ENCODE measurements around the gene TMEM255B. TPM values are rescaled to one million over a fixed set of nuclear protein-coding genes. Genes with fewer than 3 reads are reported as not detected.

The TMEM255B gene
- total RNA-seq, 1 experiment from 2014 or later: 7.7 TPM

DNA sequence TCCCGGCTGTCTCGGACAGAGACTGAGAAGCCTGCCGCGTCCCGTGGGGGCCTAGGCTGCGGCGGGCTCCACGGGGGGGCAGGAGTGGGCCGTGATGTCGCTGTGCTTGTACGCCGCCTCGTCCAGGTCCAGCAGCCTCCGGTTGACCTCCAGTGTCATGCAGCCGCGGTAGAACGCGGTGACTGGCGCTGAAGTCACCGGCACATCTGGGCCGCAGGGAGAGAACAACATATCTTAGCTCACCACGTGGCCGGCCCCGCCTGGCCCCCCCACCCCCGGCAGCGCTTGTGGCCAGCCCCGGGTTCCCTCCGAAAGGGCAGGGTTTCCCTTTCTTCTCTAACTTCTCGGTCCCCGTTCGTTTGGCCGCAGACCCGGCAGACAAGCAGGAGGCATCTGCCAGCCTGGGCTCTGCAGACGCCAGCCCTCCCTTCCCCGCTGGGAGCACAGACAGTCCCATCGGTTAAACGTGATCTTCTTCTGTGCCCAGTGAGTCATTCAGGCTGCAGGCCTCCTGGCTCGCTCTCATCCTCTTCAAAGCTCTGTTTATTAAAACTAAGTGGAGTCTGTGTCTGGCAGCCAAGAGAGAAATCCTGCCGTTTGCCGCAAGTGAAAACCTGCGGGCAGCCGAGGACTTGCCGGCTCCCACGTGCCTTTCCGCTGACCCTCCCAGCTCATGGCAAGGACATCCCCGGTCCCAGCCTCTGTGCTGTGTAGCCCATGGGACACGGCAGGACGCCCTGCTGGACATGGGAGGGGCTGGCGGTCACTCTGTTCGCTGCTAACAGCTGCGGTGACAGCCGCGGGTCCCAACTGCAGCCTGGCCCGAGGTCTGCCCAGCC lies 62.0 kb downstream of the TMEM255B start:
- H4K20me1 ChIP-seq (ENCODE audit: insufficient read depth): no peaks in the 10 kb centered on the region
- intact Hi-C loops (cut with micrococcal nuclease): no loop called here
- no peaks in the 10 kb centered on the region for H3K9me2 ChIP-seq (ENCODE audit: insufficient read depth)
- no peak overlapping the region for H2AFZ ChIP-seq (ENCODE audit: low read depth, low read length, poor library complexity, severe bottlenecking)
- H3K9ac ChIP-seq (ENCODE audit: low read length): no peak overlapping the region
- H3K79me2 ChIP-seq (ENCODE audit: insufficient read depth, low read length): peaks cover 64% of the 10 kb centered on the region
- BruUV-seq (replicated peaks): no TSS peak
- ChIA-PET RAD21 (ENCODE audit: low non-redundant PET in 1 of 2, low total read pairs in 2 of 2, uncharacterized antibody in 2 of 2, unreplicated experiment in 2 of 2) (no interaction called here), CTCF (no interaction called here), POLR2A (no interaction called here)
- DNase-seq (ENCODE audit: low read depth, low spot score) (no peak), ATAC-seq (no peak)
- H3K9me3 ChIP-seq (ENCODE audit: control insufficient read depth in 1 of 2, insufficient read depth in 1 of 2, low read depth in 1 of 2, low read length in 2 of 2): no peaks in the 10 kb centered on the region
- no peak overlapping the region for H3K4me2 ChIP-seq (ENCODE audit: low read length)
- no peaks in the 10 kb centered on the region for H3K27me3 ChIP-seq (ENCODE audit: insufficient read depth, low read length)
- peaks cover 5 to 10% of the 10 kb centered on the region in 2 experiments; a peak in 3 of 4 replicates for H3K4me1 ChIP-seq (ENCODE audit: control insufficient read depth in 1 of 2, insufficient read depth in 2 of 2, low read length in 2 of 2)
- TF ChIP-seq, protein P1, sequence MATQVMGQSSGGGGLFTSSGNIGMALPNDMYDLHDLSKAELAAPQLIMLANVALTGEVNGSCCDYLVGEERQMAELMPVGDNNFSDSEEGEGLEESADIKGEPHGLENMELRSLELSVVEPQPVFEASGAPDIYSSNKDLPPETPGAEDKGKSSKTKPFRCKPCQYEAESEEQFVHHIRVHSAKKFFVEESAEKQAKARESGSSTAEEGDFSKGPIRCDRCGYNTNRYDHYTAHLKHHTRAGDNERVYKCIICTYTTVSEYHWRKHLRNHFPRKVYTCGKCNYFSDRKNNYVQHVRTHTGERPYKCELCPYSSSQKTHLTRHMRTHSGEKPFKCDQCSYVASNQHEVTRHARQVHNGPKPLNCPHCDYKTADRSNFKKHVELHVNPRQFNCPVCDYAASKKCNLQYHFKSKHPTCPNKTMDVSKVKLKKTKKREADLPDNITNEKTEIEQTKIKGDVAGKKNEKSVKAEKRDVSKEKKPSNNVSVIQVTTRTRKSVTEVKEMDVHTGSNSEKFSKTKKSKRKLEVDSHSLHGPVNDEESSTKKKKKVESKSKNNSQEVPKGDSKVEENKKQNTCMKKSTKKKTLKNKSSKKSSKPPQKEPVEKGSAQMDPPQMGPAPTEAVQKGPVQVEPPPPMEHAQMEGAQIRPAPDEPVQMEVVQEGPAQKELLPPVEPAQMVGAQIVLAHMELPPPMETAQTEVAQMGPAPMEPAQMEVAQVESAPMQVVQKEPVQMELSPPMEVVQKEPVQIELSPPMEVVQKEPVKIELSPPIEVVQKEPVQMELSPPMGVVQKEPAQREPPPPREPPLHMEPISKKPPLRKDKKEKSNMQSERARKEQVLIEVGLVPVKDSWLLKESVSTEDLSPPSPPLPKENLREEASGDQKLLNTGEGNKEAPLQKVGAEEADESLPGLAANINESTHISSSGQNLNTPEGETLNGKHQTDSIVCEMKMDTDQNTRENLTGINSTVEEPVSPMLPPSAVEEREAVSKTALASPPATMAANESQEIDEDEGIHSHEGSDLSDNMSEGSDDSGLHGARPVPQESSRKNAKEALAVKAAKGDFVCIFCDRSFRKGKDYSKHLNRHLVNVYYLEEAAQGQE (IDR thresholded peaks at IDR 0.05; ENCODE audit: low read depth): no peak
- TF ChIP-seq JUND (IDR thresholded peaks at IDR 0.05) (no peak), SP1 (IDR thresholded peaks at IDR 0.05; ENCODE audit: low read depth) (no peak), SRF (IDR thresholded peaks at IDR 0.05; ENCODE audit: low read depth) (no peak), CEBPB (IDR thresholded peaks at IDR 0.05; ENCODE audit: low read depth) (no peak), ZFX (IDR thresholded peaks at IDR 0.05) (no peak), SIN3A (IDR thresholded peaks at IDR 0.05; ENCODE audit: low read depth) (no peak), FOSL1 (IDR thresholded peaks at IDR 0.05; ENCODE audit: low read depth) (no peak)
- no peak overlapping the region for H3K4me3 ChIP-seq (replicated peaks in 1 of 2; ENCODE audit: low read depth in 1 of 2, low read length in 2 of 2)
- H3K36me3 ChIP-seq (ENCODE audit: control insufficient read depth in 1 of 2, insufficient read depth in 2 of 2, low read length in 2 of 2): peaks cover 8 to 20% of the 10 kb centered on the region in 2 experiments; a peak in 2 of 4 replicates
- no peak overlapping the region for H3K27ac ChIP-seq (ENCODE audit: low read depth, low read length)
